Stimulated activated CD8-positive, alpha-beta memory T cell treated with anti-CD3 and anti-CD28 coated beads, Interleukin-12 subunit alpha, Interleukin-12 subunit beta, amount 100 ng/mL, for 24 hours (primary cell): ENCODE measurements around the gene PHACTR2.
A peak's percentile ranks its signal among the peaks of the same experiment; 100 is the strongest.
"Not testable (repeated sequence)": the region's sequence is repeated elsewhere in the genome, so short reads cannot be mapped to it uniquely, and the experiment has no call there.

ENCODE experiments used
- DNase-seq: peaks from one replicate; pipeline ENCODE4 v3.0.0-alpha.2; 2020; ENCODE audit errors: extremely low read depth

The PHACTR2 gene

GRCh38 chr6:143807103-143807772 is 129.5 kb downstream of the PHACTR2 start:
- no peak for DNase-seq

DNA sequence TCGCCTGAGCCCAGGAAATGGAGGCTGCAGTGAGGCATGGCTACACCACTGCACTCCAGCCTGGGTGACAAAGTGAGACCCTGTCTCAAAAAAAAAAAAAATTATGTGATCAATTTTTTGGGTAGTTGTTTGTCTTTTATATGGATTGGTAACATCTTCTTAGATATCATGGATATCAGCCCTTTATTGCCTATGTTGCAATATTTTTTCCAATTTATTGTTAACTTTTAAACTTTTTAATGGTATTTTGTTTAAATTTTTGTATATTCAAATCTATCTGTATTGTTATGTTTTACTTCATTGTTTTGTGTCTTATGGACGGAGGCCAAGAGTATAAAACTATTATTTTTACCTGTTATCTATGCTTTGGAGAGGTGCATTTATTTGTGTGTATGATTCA is 133.0 kb downstream of the PHACTR2 start:
- DNase-seq, result no peak

DNA sequence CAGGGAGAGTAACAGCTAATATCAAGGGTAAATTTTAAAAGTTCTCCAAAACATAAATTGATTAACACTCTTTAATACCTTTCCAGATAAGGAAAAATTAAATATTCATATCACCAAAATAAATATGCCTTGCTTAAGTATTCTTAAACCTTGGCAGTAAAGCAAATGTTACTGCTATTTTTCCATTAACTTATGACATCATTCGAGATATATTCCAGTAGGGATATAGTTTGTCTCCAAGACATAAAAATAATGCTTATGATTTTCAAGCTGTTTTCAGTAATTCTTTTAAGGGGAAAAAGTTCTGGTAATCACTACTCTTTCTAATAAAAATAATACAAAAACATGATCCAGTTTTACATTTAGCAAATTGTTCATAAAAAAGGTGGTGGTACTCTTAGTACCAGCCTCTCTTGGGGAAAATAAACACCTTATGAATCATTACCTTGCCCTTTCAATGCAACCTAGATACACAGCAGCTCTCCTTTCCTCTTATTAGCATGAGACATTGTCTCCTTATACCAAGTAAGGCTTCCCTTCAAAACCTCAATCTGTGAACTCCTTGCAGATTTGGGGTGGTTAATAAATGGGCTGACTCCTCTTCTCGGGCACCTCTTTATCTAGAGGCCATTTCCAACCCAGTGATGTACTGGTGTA is 133.9 kb downstream of the PHACTR2 start:
- DNase-seq, result no peak

GRCh38 chr6:143817621-143818020 is 139.9 kb downstream of the PHACTR2 start:
- DNase-seq, result no peak

DNA sequence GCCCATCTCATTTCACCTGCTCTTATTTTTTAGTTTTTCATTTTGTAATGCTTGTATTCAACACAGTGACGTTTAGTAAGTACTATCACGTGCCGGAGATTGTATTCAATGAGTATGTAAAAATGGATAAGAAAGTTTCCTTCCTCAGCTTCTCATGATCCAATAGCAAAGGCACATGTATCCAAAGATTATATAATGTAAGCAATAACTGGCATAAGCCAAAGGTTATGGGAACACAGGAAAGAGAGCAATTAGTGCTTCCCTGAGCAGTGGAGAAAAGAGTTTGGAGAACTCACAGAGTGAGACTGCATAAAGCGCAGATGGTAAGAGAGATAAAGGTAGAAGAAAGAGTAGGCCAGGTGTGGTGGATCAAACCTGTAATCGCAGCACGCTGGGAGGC is 143.6 kb downstream of the PHACTR2 start:
- DNase-seq, result no peak

GRCh38 chr6:143822584-143823024 is 144.8 kb downstream of the PHACTR2 start:
- DNase-seq, result no peak

DNA sequence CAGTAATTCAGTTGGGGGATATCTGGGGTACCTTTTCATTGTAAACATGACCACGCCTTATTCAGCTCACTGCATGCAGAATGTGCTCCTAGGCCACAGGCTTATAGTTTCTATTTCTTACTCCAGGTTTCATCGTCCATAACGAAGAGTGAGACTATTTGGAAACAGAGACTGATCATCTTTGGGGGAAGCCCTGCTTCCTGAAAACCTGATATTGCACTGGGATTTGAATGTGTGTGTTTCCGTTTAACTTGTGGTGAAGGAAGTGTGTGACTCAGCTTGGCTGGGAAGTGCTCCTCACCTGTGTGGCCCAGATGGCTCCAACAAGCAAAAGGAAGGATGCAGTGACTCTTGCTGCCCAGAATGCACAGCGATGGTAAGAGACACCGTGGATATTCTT is 145.8 kb downstream of the PHACTR2 start:
- DNase-seq, result no peak

DNA sequence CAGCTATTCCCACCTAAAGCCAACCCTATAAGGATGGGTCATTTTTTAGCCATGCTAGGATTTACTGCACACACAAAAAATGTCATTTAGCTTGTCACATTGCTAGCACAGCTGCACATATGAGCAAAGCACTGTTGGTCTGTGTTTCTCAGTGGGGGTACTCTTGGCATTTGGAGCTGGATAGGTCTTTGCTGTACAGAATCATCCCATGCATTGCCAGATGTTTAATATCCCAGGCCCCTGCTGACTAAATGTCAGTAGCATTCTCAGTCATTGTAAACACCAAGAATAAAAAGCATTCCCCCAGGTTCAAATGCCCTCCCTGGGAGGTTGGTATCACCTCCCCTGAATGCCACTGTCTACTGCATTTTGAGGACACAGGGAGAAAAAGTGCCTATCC is 150.8 kb downstream of the PHACTR2 start:
- DNase-seq, result no peak

- no peak for DNase-seq
Measured at GRCh38 chr6:143836150-143836549, 158.4 kb downstream of the PHACTR2 start.

DNA sequence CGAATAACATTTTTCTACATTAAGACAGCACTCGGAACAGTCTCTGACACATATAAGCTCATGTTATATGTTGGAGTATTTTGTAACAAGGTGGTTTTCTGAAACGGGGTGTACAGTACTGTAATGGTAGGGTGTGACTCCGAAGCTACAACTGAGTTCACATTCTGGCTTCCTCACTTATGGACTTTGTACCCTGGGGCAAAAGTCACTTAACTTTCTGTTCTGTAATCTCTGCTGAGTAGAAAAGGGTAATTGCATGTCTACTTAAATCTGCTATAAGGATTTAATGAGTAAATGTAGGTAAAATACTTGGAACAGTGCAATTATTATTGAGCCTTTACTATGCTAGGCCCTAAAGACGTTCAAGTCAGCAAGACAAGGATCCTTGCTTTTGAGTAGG is 160.6 kb downstream of the PHACTR2 start:
- no peak for DNase-seq

DNA sequence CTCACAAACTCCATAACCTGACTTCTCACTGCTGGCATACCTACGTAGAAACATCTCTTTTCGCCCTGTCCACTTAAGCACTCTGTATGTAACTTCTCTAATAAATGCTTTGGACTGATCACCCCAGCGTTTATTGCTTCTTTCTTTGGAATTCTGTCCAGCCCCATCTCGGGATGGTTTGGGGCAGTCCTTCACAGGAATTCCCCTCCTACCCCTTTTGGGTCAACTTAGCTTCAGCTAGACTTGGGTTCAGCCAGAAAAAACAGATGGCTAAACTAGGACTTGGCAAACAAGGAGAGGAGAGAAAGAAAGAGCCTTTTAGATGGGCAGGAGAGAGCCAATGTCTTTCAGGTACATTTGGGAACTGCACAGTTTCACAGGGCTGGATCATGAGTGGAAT is 161.4 kb downstream of the PHACTR2 start:
- DNase-seq, result no peak

DNA sequence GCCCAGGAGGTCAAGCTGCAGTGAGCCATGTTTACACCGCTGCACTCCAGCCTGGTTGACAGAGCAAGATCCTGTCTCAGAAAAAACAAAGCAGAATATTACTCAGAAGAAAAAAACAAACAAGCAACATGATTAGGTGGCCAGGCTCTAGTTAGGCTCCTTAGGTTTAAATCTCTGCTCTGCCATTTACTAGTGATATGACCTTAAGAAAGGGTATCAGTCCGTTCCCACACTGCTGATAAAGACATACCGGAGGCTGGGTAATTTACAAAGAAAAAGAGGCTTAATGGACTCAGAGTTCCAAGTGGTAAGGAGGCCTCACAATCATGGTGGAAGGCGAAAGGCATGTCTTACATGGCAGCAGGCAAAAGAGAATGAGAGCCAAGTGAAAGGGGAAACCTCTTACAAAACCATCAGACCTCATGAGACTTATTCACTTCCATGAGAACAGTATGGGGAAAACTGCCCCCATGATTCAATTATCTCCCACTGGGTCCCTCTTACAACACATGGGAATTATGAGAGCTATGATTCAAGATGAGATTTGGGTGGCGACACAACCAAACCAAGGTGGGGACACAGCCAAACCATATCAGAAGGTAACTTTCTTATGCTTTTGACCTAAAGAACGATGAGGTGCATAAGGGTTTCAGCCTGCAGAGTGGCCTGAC is 163.0 kb downstream of the PHACTR2 start:
- DNase-seq, result no peak

- no peak for DNase-seq
Measured at GRCh38 chr6:143842461-143842901, 164.7 kb downstream of the PHACTR2 start.

- peak; percentile 80 for DNase-seq
Measured at GRCh38 chr6:143842902-143843676, 165.3 kb downstream of the PHACTR2 start, which contains the start of gene LTV1. Gene LTV1, plus strand, starts transcription at chr6:143843338. Its CDS starts 140 bp downstream, at chr6:143843478.

DNA sequence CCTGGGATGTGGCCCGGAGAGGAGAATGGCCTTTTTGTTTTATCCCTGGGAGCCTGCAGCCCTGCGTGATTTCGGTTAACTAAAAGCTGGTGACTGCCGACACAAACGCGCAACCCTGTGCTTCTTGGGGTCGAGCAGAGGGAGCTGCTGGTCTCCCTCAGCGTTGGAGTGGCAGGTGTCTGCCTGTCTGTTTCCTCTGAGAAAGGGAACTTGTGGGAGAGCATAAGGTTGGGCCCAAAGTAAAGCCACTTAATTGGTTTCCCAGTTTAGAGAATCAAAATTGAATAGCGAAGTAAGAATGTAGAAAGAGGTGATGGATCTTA is 165.9 kb downstream of the PHACTR2 start:
- no peak for DNase-seq

- no peak for DNase-seq
Measured at GRCh38 chr6:143844006-143844405, 166.2 kb downstream of the PHACTR2 start.

DNA sequence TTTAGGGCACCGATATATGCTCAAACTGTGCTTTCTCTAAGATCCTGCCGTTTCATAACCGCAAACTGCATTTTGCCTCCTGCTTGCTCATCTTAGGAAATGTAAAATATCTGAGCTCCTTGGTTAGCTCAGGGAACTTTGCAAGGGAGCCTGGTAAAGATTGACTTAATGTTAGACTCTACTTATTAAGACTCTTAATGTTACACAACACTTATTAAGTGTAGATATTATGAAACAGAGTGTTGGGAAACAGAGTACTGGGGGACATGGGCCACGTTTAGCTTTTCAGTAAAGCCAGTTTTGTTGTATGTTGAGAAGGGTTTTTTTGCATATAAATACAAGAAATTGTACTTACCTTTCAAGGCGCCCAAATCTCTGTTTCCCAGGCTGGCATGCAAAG is 167.3 kb downstream of the PHACTR2 start:
- DNase-seq, result no peak

- DNase-seq, result not testable (repeated sequence)
Measured at GRCh38 chr6:143851706-143852105, 173.9 kb downstream of the PHACTR2 start.

GRCh38 chr6:143855057-143855456 is 177.3 kb downstream of the PHACTR2 start:
- not testable (repeated sequence) for DNase-seq

GRCh38 chr6:143856762-143857161 is 179.0 kb downstream of the PHACTR2 start:
- not testable (repeated sequence) for DNase-seq

- no peak for DNase-seq
Measured at GRCh38 chr6:143857651-143858050, 179.9 kb downstream of the PHACTR2 start.
